ENCODE results near the gene LRRC75B.

The LRRC75B gene

DNA sequence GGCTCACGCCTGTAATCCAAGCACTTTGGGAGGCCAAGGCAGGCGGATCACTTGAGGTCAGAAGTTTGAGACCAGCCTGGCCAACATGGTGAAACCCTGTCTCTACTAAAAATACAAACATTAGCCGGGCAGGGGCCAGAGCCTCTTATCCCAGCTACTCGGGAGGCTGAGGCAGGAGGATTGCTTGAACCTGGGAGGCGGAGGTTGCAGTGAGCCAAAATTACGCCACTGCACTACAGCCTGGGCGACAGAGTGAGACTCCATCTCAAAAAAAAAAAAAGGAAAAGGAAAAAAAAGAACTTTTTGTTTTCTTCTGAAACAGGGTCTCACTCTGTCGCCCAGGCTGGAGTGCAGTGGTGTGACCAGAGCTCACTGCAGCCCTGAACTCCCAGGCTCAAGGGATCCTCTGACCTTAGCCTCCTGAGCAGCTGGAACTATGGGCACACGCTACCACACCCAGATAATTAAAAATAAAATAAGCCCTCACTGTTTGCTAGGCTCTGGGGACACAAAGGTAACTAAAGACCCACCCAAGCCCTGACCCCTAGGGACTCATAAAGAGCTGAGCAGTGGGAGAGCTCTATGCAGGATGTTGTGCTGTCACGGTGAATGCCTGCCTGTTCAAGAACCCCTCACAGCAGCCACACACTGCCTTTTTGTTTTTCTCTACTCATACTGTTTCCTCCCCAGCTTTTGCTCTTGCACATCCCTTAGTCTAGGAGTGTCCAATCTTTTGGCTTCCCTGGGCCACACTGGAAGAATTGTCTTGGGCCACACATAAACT is 40.2 kb downstream of the LRRC75B start:
- DNase-seq = peak; percentile 10

DNA sequence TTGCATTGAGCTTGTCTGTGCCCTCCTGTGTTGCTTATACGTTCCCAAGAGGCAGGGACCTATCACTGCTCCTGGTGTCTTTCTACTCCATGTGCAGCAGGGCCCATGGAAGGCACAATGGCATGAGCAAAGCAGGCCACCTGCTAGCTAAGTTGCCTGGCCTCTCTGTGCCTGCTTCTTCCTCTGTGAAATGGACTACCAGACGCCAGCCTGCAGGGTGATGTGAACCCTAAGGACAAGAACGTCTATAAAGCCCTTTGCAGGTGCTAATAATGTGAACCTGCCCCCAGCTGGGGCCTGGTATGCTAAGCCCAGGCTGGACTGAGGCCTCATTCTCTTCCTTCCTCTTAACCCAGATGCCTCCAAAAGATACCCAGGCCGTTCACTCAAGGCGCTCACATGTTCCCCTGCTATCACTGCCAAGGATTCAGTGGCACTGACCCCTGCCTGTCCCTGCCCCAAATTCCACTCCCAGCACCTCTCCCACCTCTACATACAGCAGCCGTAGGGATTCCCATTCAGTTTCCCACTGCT is 41.9 kb downstream of the LRRC75B start:
- DNase-seq = no peak

DNA sequence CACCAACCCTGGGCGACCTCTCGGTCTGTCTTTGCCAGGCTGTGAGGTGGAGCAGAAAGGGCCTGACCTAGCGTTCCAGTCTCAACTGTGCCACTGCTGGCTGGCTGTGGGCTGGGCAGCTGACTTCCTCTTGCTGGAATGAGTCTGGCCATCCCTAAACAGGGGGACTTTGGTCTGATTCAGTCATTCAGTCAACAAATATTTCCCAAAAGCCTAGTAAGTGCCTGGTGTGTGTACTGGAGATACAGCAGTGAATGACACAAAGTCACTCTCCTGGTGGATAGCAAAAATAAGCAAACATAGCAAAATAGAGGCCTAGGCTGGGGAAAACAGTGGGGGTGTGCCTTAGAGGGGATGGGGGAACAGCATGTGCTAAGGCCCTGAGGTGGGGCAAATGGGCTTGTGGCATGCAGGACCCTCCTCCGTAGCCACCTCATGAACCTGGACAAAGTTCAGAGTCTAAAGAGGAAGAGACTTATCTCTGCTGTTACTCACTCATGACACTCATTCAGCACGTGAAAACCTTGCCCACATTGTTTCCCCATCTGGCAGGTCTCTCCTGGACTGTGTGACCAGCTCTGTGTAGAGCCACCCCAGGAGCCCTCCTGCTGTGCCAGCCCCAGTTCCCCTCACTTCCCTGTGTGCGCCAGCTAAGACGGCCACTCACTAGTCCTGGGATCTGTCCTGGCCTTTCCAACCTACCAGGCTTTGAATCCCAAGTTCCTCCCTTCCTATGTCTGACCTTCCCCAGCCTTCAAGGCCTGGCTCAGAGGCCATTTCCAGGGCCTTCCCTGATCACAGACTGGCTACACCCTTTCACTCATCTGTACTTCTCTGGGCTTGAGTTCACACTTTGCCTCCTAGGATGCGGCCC is 42.6 kb downstream of the LRRC75B start:
- no peak for DNase-seq

DNA sequence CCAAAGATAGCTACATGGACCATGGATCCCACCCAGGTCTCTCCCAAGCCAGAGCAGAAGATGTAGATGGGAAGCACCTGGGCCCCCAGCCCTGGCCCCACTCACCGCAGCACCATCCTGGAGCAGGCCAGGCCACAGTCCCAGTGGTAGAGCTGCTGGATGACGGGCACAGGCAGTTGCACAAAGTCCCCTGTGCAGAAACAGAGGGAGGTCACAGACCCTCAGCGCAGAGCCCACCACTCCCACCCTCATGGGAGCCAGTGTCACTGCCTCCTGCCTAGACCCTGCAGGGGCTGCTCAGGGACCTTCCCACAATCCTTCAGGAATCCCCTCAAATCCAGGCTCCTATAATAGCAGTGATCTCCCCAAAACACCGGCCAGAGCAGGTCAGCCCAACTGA is 44.1 kb downstream of the LRRC75B start:
- DNase-seq = no peak

DNA sequence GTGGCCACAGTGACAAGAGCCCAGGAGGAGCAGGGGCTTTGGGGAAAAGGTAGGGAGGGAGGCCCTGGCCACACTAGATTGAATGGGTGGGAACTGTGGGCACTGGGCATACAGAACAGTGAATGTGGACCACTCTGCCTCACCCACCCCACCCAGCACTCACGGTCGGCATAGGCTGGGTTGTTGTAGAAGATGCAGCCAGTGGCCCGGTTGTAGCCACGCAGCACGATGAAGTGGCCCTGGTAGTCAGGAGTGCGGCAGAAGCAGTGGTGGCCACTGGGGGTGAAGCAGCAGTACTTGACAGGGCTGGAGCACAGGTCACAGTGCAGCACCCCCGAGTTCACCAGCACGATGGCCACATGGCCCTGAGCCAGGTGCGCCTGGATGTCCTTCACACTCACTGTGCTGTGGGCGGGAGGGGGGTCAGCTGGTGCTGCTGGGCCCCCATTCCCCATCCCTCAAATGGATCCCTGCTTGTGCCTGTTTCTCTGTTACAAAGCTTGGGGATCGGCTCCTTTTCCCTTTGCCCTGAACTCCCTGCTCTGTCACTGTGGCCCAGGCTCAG is 49.1 kb downstream of the LRRC75B start:
- DNase-seq = no peak

DNA sequence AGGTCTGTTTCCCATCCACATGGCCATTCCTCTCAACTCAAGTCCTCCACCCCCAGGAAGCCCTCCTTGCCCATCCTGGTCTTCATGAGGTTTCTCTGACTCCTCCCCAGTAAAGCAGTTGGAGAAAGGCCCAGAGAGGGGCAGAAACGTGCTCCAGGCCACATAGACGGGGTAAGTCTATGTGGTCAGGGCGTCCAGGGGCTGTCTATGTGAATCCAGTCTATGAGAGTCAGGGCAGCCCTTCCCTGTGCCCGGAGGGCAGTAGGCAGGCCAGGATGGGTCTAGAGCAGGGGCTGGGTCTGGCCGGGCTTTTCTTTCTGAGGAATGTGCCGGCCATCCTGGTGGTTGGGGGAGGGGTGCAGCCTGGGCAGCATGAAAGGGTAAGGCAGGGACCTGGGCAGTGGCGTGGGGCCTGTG is 49.7 kb downstream of the LRRC75B start:
- DNase-seq = no peak

DNA sequence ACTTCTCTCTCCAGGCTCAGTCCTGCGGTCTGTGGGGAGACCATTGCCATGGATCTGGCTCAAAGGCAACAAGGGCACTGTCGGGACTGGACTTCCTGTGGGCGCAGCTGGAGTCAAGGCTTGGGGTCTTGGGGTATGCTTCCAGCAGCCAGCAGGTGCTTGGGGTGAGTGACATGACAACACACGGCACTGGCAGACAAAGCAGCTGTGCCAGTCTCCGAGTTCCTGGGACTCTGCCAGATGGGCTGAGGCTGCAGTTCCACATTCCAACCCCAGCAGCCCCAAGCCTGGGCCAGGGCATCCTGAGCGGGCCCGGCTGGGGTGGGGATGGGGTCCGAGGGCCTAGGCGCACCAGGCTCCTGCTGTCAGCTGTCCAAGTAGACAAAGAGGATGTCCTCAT is 50.2 kb downstream of the LRRC75B start:
- no peak for DNase-seq

DNA sequence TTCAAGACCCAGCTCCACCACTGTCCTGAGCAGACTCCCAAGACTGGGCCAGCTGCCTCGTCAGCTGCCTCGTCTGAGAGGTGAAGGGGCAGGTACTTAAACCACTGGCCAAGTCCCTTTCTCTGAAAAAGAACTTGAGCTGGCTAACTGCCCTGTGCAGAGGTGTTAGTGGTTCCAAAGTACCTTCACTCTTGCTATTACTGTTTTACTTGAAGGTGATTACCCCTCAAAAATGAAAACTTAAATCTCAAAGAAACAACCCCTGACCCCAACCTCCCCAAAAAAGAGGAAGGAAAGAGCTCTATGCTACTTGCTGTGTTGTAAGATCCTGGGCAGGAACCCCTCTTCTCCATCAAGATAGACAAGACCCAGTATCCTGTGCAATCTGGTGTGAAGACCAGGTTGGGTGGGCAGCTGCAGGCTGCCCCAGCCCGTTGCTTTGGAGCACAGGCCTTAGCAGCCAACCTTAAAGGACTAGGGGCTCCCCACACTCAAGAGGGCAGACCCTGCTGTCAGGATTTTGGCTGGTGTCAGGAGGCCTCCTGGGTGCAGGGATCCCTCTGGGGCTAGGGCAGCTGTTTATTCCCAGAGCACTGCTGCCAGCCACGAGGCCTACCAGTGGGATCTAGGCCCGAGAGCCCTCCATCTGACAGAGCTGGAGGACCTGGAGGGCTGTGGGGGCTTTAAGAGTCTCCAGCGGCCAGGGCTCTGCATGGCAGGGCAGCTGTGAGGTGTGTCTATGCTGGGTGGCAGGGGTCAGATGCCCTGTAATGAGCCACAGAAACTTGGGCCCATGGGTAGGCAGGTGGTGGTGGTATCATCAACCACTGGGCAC is 51.0 kb downstream of the LRRC75B start:
- DNase-seq = no peak

DNA sequence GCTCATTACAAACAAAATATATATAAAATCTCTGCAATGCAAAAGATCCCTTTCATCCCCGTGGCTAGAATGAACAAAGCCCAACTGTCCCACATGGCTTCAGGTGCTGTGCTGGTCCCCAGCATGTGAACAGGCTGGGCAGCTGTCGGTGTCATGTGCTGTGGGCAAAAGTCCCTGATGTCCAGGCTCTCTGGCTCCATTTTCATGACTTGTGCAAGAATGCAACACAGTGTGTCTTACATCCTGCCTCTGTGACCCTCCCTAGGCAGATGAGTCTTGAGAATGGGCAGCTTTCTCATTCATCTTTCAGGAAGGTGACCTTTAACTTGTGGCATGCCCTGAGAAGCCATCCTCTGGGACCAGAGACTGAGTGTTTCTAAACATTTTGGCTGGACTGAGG is 52.4 kb downstream of the LRRC75B start:
- no peak for DNase-seq

DNA sequence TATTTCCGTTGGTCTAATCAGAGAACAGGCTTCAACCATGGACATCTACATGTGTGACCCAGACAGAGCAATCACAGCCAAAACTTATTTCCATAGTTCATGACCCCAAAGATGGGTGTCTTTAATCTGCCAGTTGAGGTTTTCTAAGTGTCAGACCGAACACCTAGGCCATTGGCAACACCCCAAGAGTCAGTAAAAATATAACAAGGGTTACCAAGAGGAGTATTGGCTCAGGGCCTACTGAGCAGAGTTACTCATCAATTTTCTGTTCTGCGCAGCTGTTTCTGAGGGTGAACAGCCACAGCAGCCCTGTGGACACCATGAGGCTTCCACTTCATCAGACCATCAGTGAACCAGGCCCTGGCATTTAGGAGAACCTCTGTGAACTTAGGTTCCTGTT is 56.8 kb downstream of the LRRC75B start:
- no peak for DNase-seq

Measured in NCI-H345 (cell line).